H9 (cell line): ENCODE data around the gene HABP4. TPM values are rescaled to one million over a fixed set of nuclear protein-coding genes. Genes with fewer than 3 reads are reported as not detected.
A peak's percentile ranks its signal among the peaks of the same experiment; 100 is the strongest.

Source experiments
- DNase-seq: peaks from one replicate; pipeline ENCODE4 v3.0.0-alpha.2; 2017
- H2AFZ ChIP-seq: one replicate; pipeline ENCODE4 v1.6.1; 2013; ENCODE audit warnings: mild to moderate bottlenecking, low read length, control low read depth, moderate library complexity
- H2AK5ac ChIP-seq: 2 replicates; pipeline ENCODE4 v1.6.1; 2013; ENCODE audit warnings: low read length, control low read depth, mixed read lengths; ENCODE audit not compliant: insufficient read length
- H2BK120ac ChIP-seq: one replicate; pipeline ENCODE4 v1.6.1; 2013; ENCODE audit warnings: low read depth, mild to moderate bottlenecking, low read length, control low read depth, inconsistent platforms; ENCODE audit not compliant: poor library complexity, severe bottlenecking
- H2BK12ac ChIP-seq: 2 replicates; pipeline ENCODE4 v1.6.1; 2013; ENCODE audit warnings: low read length, control low read depth, mixed read lengths, low read depth; ENCODE audit not compliant: insufficient read length
- H2BK15ac ChIP-seq: 2 replicates; pipeline ENCODE4 v1.6.1; 2013; ENCODE audit warnings: low read depth, low read length, control low read depth
- H2BK20ac ChIP-seq: one replicate; pipeline ENCODE4 v1.6.1; 2013; ENCODE audit warnings: low read depth, mild to moderate bottlenecking, low read length, control low read depth, inconsistent platforms; ENCODE audit not compliant: poor library complexity, severe bottlenecking
- H2BK5ac ChIP-seq: 2 replicates; pipeline ENCODE4 v1.6.1; 2013; ENCODE audit warnings: low read length, control low read depth, mixed read lengths; ENCODE audit not compliant: insufficient read length
- H3K14ac ChIP-seq: 2 replicates; pipeline ENCODE4 v1.6.1; 2013; ENCODE audit warnings: low read length, control low read depth; ENCODE audit not compliant: insufficient read depth
- H3K18ac ChIP-seq: 2 replicates; pipeline ENCODE4 v1.6.1; 2013; ENCODE audit warnings: low read depth, mild to moderate bottlenecking, mixed read lengths, low read length, control low read depth; ENCODE audit not compliant: insufficient read length
- H3K23ac ChIP-seq: 2 replicates; pipeline ENCODE4 v1.6.1; 2013; ENCODE audit warnings: low read length, control low read depth, mixed read lengths, low read depth; ENCODE audit not compliant: insufficient read length
- H3K23me2 ChIP-seq: 2 replicates; pipeline ENCODE4 v1.6.1; 2013; ENCODE audit warnings: low read depth, mild to moderate bottlenecking, mixed read lengths, low read length, control low read depth; ENCODE audit not compliant: insufficient read length, poor library complexity, severe bottlenecking
- H3K27ac ChIP-seq: 2 replicates; pipeline ENCODE4 v1.5.1; 2013; ENCODE audit warnings: low read length, control low read depth, mixed read lengths, low read depth; ENCODE audit not compliant: insufficient read length
- H3K27me3 ChIP-seq: 2 replicates; pipeline ENCODE4 v1.6.1; 2013; ENCODE audit warnings: low read length, control low read depth, inconsistent platforms; ENCODE audit not compliant: insufficient read depth
- H3K4ac ChIP-seq: 2 replicates; pipeline ENCODE4 v1.6.1; 2013; ENCODE audit warnings: low read depth, mild to moderate bottlenecking, control low read depth, inconsistent platforms, low read length, moderate library complexity
- H3K4me1 ChIP-seq: 2 replicates; pipeline ENCODE4 v1.6.1; 2013; ENCODE audit warnings: low read length, control low read depth, inconsistent platforms; ENCODE audit not compliant: insufficient read depth
- H3K4me2 ChIP-seq: 2 replicates; pipeline ENCODE4 v1.6.1; 2013; ENCODE audit warnings: low read length, control low read depth, mixed read lengths; ENCODE audit not compliant: insufficient read length, insufficient read depth
- H3K56ac ChIP-seq: 2 replicates; pipeline ENCODE4 v1.6.1; 2013; ENCODE audit warnings: low read depth, mild to moderate bottlenecking, mixed read lengths, low read length, control low read depth; ENCODE audit not compliant: insufficient read length
- H3K79me1 ChIP-seq: 2 replicates; pipeline ENCODE4 v1.6.1; 2013; ENCODE audit warnings: low read depth, mild to moderate bottlenecking, moderate library complexity, low read length, control low read depth, inconsistent platforms; ENCODE audit not compliant: insufficient read depth, poor library complexity, severe bottlenecking
- H3K79me2 ChIP-seq: 2 replicates; pipeline ENCODE4 v1.6.1; 2013; ENCODE audit warnings: low read length, control low read depth, inconsistent platforms; ENCODE audit not compliant: insufficient read depth
- H3K9ac ChIP-seq: 2 replicates; pipeline ENCODE4 v1.6.1; 2013; ENCODE audit warnings: low read length, control low read depth, mixed read lengths; ENCODE audit not compliant: insufficient read length; ENCODE audit errors: extremely low read depth
- H3K9me3 ChIP-seq: one replicate; pipeline ENCODE4 v1.6.1; 2013; ENCODE audit warnings: low read depth, low read length, inconsistent platforms; ENCODE audit not compliant: control insufficient read depth
- H3T11ph ChIP-seq: one replicate; pipeline ENCODE4 v1.6.1; 2013; ENCODE audit warnings: mild to moderate bottlenecking, low read length, control low read depth, inconsistent platforms
- H4K20me1 ChIP-seq: one replicate; pipeline ENCODE4 v1.6.1; 2013; ENCODE audit not compliant: control insufficient read depth, insufficient read length, insufficient read depth
- H4K5ac ChIP-seq: 2 replicates; pipeline ENCODE4 v1.6.1; 2013; ENCODE audit warnings: low read depth, mild to moderate bottlenecking, mixed read lengths, low read length, control low read depth; ENCODE audit not compliant: insufficient read length
- H4K8ac ChIP-seq: replicated peaks from 2 replicates; pipeline ENCODE4 v1.6.1; 2013; ENCODE audit warnings: low read length, control low read depth, mixed read lengths, low read depth; ENCODE audit not compliant: insufficient read length
- H4K91ac ChIP-seq: 2 replicates; pipeline ENCODE4 v1.6.1; 2013; ENCODE audit warnings: low read depth, mild to moderate bottlenecking, moderate library complexity, mixed read lengths, low read length, control low read depth; ENCODE audit not compliant: insufficient read length
- H3K27ac Mint-ChIP-seq, 3 experiments: 2 replicates in 2 of 3; 3 replicates in 1 of 3; pipeline ENCODE4 v1.8.0; 2020 to 2021; ENCODE audit warnings: mixed read lengths in 3 of 3, mild to moderate bottlenecking in 1 of 3, moderate library complexity in 1 of 3
- H3K27me3 Mint-ChIP-seq: 2 replicates; pipeline ENCODE4 v1.8.0; 2021; ENCODE audit warnings: low read depth, mild to moderate bottlenecking, moderate library complexity, mixed read lengths
- H3K36me3 Mint-ChIP-seq, 3 experiments: 2 replicates in 2 of 3; 3 replicates in 1 of 3; pipeline ENCODE4 v1.8.0; 2020 to 2021; ENCODE audit warnings: low read depth in 3 of 3, mixed read lengths in 3 of 3; ENCODE audit not compliant: insufficient read depth in 1 of 3
- H3K4me1 Mint-ChIP-seq, 2 experiments: 2 replicates each; pipeline ENCODE4 v1.8.0; 2020; ENCODE audit warnings: mixed read lengths in 2 of 2
- H3K4me3 Mint-ChIP-seq, 2 experiments: 2 replicates in 1 of 2; 3 replicates in 1 of 2; pipeline ENCODE4 v1.8.0; 2020 to 2021; ENCODE audit warnings: mild to moderate bottlenecking in 2 of 2, mixed read lengths in 2 of 2, moderate library complexity in 1 of 2
- H3K9me3 Mint-ChIP-seq, 2 experiments: 2 replicates in 1 of 2; 3 replicates in 1 of 2; pipeline ENCODE4 v1.8.0; 2020; ENCODE audit warnings: mild to moderate bottlenecking in 2 of 2, mixed read lengths in 2 of 2, moderate library complexity in 1 of 2
- WGBS: extraction: QIAGEN DNeasy Blood & Tissue Kit; methylation state at CpG from one replicate; pipeline ENCODE4 v1.1.7; 2013; ENCODE audit warnings: missing lambda C conversion rate, low lambda C conversion rate, mixed read lengths; ENCODE audit not compliant: insufficient read length; ENCODE audit errors: extremely low coverage; 5-methylcytosine and 5-hydroxymethylcytosine counted together
- total RNA-seq: library from RNA; stranded (reverse); gene quantifications from 2 replicates; pipeline ENCODE4 v1.2.1, GENCODE V29; 2021
- TF ChIP-seq, protein P1 (sequence below): fragments of 200-600 bp; sonication (generic); conservative IDR thresholded peaks from 3 replicates; pipeline ENCODE4 v1.8.0; 2021; ENCODE audit warnings: antibody characterized with exemption, mild to moderate bottlenecking

HABP4 gene
- total RNA-seq, 1 experiment from 2014 or later, result 7.5 TPM

GRCh38 chr9:96417661-96418082, 32.3 kb upstream of the HABP4 start:
- Histone ChIP-seq H3K27ac (no peak overlapping the region), H4K5ac (no peak overlapping the region), H2AK5ac (no peak overlapping the region), H2BK120ac (no peak overlapping the region), H2BK12ac (no peak overlapping the region), H3K27me3 (no peaks in the 10 kb centered on the region), H3T11ph (no peak overlapping the region), H3K4me1 (no peaks in the 10 kb centered on the region; the same call in 1 of the 2 replicates), H3K23ac (no peak overlapping the region), H3K79me2 (peaks cover 10% of the 10 kb centered on the region; the same call in 1 of the 2 replicates), H2BK15ac (peak overlapping the region; percentile 81; the same call in 1 of the 2 replicates), H2AFZ (no peak overlapping the region), H3K56ac (no peak overlapping the region), H2BK20ac (no peak overlapping the region), H3K23me2 (peaks cover 3% of the 10 kb centered on the region), H4K91ac (peak overlapping the region; percentile 23), H3K14ac (peak overlapping the region; percentile 74), H4K20me1 (no peaks in the 10 kb centered on the region), H2BK5ac (no peak overlapping the region), H3K9me3 (no peaks in the 10 kb centered on the region), H3K9ac (peak overlapping the region; percentile 76), H3K4me2 (peak overlapping the region; percentile 39), H3K18ac (peak overlapping the region; percentile 53), H3K4ac (no peak overlapping the region), H4K8ac (no peak overlapping the region), H3K79me1 (peaks cover 3% of the 10 kb centered on the region)
- Mint-ChIP-seq H3K4me1 (peaks cover 37 to 43% of the 10 kb centered on the region in 2 experiments), H3K27me3 (no peaks in the 10 kb centered on the region), H3K4me3 (peak overlapping the region; percentile 84 to 89), H3K27ac (peak overlapping the region in 1 of 3 experiments; percentile 92; a peak in 3 of 7 replicates), H3K36me3 (peaks cover 0 to 4% (median 0%) of the 10 kb centered on the region in 3 experiments; a peak in 1 of 7 replicates), H3K9me3 (no peaks in the 10 kb centered on the region)
- WGBS, result no CpG with 5 or more reads among the region's 62 CpGs
- no peak for DNase-seq
- TF ChIP-seq, protein P1, sequence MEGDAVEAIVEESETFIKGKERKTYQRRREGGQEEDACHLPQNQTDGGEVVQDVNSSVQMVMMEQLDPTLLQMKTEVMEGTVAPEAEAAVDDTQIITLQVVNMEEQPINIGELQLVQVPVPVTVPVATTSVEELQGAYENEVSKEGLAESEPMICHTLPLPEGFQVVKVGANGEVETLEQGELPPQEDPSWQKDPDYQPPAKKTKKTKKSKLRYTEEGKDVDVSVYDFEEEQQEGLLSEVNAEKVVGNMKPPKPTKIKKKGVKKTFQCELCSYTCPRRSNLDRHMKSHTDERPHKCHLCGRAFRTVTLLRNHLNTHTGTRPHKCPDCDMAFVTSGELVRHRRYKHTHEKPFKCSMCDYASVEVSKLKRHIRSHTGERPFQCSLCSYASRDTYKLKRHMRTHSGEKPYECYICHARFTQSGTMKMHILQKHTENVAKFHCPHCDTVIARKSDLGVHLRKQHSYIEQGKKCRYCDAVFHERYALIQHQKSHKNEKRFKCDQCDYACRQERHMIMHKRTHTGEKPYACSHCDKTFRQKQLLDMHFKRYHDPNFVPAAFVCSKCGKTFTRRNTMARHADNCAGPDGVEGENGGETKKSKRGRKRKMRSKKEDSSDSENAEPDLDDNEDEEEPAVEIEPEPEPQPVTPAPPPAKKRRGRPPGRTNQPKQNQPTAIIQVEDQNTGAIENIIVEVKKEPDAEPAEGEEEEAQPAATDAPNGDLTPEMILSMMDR, result no peak
